Measurements from ENCODE around the gene DCTN3.

DCTN3 gene

DNA sequence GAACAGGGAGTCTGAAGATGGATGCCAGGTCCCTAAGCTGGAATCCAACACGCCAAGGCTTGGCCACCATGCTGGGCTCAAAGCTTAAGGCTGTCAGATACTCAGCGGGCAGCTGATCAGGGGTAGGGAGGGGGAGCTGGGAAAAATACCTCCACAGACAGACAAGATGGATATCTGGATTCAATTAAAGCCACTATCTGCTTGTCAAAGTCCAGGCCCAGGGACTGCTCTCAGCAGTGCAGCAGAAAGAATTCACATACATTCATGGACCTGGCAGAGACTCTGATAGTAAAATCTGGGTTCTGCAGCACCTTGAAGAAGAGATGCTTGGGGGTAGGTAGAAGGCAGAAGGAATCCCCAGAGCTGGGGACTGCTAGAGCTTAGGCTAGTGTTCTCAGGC is 5.2 kb downstream of the DCTN3 start:
- no peak for DNase-seq

GRCh38 chr9:34612788-34613390 is 7.4 kb downstream of the DCTN3 start:
- peak; percentile 76 for DNase-seq

- DNase-seq: peak; percentile 86
Measured at GRCh38 chr9:34611811-34612787, 8.2 kb downstream of the DCTN3 start, which contains the start of gene RPP25L. TSS of gene RPP25L (minus strand) at chr9:34612097. CDS start at chr9:34611296, 801 bp downstream.

GRCh38 chr9:34611251-34611810 is 9.0 kb downstream of the DCTN3 start:
- no peak for DNase-seq

GRCh38 chr9:34610434-34611206 is 9.7 kb downstream of the DCTN3 start:
- no peak for DNase-seq

- DNase-seq: no peak
Measured at GRCh38 chr9:34607331-34607730, 13.0 kb downstream of the DCTN3 start.

DNA sequence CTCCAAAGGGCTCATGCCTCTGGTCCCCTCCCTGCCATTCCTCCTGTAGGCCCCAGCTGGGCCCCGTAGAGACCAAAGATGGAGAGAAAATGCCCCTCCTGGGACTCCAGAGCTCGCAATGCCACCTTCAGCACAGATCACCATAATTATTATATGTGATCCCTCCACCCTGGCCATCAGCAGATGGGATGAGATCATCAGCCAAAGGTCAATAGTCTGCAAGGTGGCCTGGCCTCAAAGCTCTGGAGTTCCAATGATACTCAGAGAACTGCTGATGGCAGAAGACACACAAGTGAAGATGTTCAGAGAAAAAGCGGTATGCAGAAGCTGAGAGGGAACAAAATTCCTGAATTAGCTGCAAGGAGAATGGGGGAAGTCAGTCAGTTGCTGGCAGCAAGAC is 13.4 kb downstream of the DCTN3 start:
- no peak for DNase-seq

GRCh38 chr9:34606190-34606589 is 14.1 kb downstream of the DCTN3 start:
- no peak for DNase-seq

DNA sequence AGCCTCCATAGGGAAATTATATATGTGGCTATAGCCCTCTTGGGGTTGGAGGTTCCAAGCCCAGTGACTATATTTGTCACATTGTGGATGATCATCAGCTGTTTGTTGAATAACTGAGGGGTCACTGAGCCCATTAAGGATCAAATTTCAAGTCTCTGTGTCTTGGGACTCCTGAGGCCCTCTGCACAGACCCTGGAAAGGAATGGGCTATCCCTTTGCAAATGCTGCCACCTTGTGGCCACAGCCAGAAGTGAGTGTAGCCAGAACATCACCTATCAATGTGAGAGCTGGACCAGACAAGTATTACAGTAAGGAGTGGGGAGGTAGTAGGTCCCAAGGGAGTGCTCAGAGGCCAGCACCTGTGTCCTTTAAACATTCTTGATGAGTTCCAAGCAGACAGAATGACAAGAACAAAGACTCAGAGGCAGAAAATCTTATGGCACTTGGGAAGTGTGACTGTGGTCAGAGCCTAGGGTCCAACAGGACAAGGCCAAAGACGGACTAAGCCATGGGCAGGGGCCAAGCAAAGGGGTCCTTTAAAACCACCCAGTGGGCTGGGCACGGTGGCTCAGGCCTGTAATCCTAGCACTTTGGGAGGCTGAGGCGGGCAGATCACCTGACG is 16.6 kb downstream of the DCTN3 start:
- peak; percentile 83 for DNase-seq

DNA sequence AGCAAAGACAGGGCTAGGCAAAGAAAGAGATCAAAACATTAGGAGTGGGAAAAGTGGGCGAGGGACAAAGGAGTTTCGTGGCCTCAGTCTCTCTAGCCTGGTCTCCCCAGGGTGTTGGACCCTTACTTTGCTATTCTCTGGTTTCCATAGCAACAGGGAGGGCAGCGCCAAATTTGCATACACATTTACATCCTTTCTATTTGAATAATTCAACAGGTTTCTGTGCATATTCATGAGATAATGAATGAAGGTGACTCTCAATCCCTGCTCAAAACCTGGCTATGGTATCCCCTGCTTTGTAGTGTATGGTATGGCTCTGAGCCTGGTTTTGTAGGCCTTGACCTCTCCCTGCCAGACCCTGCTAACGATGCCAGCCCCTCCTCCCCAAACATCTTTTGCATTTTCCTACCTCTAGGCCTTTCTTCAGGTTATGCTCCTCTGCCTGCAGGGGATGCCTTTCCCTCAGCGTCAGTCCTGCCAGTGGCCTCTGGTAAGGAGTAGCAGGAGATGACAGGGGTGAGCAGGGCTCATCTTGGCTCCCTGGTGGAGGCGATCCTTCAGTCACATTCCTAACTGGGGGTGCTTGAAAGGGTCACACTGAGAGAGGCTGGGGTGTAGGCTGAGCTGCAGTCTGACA is 18.2 kb downstream of the DCTN3 start:
- DNase-seq: no peak

- DNase-seq: no peak
Measured at GRCh38 chr9:34600908-34601307, 19.4 kb downstream of the DCTN3 start.

- no peak for DNase-seq
Measured at GRCh38 chr9:34599546-34599945, 20.7 kb downstream of the DCTN3 start.

DNA sequence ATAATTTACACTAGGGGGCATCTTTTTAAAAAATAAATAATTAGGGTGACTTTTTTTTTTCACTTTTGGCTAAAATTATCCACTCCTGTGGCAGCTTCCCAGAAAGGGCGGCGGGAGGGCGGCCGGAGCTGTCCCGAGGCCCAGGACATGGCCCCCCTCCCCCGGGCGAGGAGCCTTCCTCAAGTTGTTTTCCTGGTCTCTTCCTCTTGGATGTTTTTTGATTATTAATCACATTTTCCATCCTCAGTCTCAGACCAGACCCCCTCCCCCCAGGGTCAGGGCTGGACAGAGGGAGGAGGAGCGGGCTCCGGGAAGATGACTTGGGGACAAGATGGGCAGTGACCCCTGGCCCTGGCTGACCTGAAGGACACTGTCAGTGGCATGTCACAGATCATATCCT is 26.1 kb downstream of the DCTN3 start:
- no peak for DNase-seq

DNA sequence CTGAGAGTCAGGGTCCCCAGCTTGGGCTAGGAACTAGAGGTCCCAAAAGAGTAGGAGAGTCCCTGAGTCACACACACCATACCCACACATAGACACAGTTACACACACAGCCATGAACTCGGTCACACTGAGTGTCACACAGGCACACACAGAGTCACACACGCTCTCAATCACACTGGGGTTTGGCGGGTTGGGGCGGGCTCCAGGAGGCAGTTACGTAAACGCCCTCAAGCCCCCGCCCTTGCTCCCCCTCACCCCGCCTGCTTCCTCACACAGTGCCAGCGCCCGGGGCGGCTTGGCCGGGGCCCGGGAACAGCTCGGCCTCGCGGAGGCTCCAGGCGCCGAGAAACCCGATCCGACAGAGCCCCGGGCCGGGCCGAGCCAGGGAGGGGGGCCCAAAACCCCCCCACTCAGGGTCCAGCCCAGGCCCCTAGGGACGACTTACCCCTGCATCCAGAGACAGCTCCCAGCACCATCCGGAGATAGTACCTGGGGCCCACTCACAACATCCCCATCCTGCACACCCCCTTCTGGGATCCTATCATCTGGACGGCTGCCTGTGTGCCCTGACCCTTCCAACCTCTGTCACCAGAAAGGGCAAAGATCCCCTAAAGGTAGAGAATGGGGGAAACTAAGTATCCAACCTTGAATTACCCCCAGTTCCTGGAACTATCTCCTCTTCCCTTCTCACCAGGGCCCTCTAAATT is 27.2 kb downstream of the DCTN3 start:
- no peak for DNase-seq

- DNase-seq: no peak
Measured at GRCh38 chr9:34591917-34592866, 28.1 kb downstream of the DCTN3 start.

DNA sequence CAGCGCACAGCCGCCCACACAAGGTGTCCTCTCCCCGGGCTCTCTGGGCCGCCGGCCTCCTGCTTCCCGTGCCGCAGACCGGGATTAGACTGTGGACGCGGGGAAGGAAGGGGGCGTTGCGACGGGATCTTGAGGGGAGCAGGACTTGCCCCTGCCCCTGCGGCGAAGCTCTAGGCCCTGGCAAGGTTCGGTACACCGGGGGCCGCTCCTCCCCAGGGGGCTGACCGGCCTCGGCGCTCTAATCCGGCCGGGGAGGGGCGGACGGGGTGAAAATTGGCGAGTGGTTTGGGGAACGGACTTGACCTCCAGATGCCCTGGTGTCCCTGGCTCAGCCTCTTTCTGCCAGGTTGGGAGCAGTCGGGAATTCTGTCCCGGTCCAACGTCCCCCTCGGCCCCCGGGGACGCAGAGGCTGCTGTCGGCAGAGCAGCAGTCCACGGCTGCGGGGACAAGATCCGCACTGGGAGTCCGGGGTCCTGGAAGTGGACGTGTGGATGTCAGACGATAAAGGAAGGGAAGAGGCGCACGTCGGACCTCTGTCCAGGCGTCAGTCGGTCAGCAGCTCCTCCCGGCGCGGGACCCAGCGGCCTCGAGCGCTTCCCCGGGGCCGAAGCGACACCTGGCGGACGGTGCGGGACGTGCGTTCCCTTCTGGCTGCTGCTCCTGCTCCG is 28.9 kb downstream of the DCTN3 start:
- peak; percentile 71 for DNase-seq

DNA sequence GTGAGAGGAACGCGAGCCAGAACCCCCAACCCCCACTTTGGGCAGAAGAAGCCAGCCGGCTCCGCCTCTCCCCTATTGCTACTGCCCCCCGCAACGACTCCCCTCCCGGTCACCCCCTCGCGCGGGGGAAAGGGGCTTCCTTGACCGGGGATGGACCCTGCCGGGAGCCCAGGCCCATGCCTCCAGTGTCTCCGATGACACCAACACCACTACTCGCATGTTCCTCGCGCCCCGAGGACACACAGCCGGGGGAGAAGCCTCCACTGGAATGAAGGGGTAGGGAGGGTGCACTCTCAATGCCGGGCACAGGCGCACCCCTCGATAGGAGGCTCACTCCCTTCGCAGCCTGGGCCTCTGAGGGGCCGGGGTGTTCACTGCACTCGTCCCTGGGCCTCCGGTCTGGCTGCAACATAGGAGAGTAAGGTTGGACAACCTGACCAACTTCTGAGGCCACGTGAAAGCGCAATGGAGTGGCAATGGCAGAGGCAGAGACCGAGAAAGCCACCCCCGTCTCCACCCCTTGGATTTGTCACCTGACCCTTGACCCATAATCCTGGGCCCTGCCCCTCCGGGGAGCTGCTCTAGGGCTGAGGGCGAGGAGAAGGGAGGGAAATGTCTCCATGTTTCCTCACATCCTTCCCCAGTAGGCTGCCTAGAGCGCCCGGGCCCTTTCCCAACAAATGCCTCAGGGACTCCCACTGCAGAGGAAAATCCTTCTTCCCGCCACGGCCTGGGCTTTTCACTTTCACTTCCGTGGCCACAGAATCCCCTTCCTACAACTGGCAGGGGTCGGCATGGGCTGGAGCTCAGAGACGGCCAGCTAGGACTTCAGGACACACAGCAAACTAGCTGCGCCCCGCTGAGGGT is 29.7 kb downstream of the DCTN3 start:
- DNase-seq: no peak

- no peak for DNase-seq
Measured at GRCh38 chr9:34589636-34590380, 30.5 kb downstream of the DCTN3 start, which contains the start of gene CNTFR. TSS of gene CNTFR (minus strand) at chr9:34589724. CDS start at chr9:34568981, 20,743 bp downstream.
